HG03354 (cell line): ENCODE data around the gene DUSP18.
"Not testable (repeated sequence)": the region's sequence is repeated elsewhere in the genome, so short reads cannot be mapped to it uniquely, and the experiment has no call there.

ENCODE experiments used
- ATAC-seq: cut with Tn5 transposase; IDR thresholded peaks from one replicate; pipeline ENCODE4 v1.9.1; 2021; ENCODE audit warnings: mild to moderate bottlenecking; ENCODE audit not compliant: unreplicated experiment, poor library complexity, severe bottlenecking

The DUSP18 gene

DNA sequence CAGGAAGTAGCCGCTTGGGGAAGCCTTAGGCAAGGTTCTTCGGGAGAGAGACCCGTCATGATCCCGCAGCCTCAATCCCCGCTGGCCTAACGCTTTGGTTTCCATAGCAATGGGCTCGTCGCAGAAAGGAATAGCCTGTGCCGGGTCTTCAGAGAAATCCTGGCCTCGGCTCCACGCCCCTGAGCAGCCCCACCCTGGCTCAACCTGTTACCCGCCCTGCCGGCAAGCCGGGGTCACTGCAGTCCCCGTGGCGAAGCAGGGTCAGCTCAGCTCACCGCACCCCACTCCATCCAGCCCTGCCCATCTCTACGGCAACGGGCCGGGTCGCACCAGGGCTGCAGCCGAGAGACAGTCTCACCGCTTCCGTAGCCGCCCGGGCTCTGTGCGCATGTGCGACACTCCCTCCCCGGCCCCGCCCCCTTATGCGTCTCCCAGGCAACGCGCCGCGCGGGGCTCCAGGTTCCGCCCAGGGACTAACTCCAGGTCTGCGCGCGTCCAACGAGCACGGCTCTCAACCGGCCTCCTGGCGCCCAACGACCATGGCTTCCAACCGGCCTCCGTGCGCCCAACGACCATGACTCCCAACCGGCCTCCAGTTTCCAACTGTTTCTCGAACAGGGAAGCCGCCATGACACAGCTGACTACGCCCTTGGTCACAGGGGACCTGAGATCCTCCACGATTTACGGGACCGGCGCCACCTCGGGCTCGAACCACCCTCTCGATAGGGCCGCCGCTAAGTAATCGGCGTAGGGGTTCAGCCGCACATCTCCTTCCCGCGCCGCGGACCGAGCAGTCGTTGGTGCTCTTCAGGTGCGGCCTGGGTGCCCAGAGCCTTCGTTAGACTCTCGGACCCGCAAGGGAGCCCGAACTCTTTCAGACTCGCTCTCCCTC is at the start of gene DUSP18:
Gene DUSP18, minus strand, starts transcription at position 382 of the 892 bp plus-strand sequence. CDS start 3,872 bp downstream, outside the sequence.
- ATAC-seq, result peak; percentile 93

DNA sequence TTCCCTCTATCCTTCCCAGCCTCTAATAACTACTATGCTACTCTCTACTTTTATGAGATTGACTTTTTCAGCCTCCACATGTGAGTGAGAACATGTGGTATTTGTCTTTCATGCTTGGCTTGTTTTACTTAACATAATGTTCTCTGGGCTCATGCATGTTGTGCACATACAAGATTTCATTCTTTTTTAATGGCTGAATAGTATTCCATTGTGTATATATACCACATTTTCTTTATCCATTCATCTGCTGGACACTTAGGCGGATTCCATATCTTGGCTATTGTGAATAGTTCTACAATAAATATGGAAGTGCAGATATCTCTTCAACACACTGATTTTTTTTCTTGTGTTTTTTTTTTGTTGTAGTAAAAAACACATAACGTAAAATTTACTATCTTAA is 46.4 kb upstream of the DUSP18 start:
- ATAC-seq, result no peak

DNA sequence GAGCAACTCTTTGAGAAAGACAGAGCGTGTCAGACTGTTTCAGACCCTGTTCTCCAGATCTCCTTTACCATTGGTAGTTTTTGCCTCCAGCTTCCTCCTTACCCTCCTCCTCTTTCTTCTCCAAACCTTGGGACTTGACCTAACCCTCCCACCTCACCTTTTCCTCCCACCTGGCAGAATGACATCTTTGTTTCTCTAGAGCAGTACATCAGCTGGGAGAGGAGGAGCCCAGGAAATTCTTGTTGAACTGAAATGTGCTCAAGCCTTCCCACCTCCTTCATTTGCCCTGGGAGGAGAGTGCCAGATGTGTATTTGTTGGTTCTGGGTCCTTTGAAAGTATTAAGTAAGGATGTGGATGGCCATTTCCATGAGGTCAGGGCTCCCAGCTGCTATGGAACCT is 44.4 kb upstream of the DUSP18 start:
- no peak for ATAC-seq

DNA sequence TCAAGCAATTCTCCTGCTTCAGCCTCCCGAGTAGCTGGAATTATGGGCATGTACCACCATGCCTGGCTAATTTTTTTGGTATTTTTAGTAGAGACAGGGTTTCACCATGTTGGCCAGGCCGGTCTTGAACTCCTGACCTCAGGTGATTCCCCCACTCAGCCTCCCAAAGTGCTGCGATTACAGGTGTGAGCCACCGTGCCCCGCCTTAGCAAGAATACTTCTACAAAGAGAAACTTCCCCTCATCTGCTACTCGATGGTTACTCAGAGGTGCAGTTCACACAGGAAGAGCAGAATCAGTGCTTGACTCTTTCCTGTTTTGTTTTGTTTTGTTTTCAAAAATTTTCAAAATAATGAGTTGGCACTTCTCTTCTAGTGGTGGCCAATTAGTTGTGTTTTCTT is 42.3 kb upstream of the DUSP18 start:
- ATAC-seq, result not testable (repeated sequence)

DNA sequence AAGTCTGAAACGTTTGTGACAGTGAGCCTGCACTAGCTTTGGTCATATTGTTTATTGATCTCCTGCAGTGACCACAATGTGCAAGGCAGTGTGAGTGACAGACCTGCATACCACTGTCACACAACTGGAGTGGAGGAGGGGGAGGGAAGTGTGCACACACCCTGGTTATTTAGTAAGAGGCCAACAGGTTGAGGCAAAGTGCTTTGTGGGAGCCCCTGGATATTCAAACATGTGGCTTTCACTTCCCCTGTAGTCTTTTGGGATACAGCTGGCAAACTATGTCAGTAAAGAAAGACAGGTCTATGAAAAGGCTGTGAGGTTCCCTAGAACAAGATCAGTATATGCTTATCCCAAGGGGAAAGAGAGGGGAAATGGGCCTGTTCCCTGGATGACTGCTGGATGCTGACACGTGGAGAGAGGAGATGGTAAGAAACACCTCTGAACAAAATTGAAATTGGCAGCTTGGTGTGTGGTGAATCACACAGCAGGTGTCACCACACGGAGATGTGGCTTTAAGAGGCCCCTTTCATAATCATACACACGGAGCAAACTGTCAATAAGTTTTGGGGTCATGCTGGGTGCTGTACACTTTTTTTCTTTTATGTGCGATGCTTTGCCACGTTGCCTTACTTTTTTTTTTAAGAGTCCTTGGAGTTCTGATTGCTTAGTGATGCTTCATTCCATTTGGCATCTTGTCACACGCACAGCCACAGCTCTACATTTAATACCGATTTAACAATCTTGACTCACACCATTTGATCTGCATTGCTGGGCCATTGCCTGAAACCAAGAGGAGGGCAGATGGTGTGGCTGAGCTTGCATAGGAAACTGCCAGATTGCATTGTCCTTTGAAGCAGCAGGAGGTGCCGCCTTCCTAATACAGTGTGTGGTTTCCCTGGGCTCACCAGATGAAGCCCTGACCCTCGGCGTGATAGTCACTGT is 38.3 kb upstream of the DUSP18 start:
- ATAC-seq, result peak; percentile 54

GRCh38 chr22:30704978-30705377 is 37.3 kb upstream of the DUSP18 start:
- no peak for ATAC-seq

- ATAC-seq, result no peak
Observed at GRCh38 chr22:30702856-30703255, 35.2 kb upstream of the DUSP18 start.

DNA sequence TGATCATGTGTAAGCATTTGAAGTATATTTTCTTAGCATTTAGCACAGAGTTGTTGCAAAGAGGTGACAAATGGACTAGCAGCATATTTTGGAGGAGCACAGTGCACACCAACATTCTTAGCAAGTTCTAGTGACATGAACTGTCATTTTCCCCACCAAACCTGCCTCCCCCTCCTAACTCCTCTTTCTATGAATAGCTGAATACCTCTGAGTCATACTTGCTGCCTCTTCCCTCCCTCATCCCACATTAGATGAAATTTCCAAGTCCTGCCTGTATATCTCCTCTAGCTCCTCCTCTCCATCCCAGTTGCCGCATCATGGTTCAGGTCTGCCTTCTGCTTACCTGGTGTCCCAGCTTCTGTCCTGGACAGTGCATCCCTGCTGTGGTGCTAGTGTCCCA is 34.2 kb upstream of the DUSP18 start:
- no peak for ATAC-seq

- ATAC-seq, result no peak
Observed at GRCh38 chr22:30697975-30698374, 30.3 kb upstream of the DUSP18 start.

DNA sequence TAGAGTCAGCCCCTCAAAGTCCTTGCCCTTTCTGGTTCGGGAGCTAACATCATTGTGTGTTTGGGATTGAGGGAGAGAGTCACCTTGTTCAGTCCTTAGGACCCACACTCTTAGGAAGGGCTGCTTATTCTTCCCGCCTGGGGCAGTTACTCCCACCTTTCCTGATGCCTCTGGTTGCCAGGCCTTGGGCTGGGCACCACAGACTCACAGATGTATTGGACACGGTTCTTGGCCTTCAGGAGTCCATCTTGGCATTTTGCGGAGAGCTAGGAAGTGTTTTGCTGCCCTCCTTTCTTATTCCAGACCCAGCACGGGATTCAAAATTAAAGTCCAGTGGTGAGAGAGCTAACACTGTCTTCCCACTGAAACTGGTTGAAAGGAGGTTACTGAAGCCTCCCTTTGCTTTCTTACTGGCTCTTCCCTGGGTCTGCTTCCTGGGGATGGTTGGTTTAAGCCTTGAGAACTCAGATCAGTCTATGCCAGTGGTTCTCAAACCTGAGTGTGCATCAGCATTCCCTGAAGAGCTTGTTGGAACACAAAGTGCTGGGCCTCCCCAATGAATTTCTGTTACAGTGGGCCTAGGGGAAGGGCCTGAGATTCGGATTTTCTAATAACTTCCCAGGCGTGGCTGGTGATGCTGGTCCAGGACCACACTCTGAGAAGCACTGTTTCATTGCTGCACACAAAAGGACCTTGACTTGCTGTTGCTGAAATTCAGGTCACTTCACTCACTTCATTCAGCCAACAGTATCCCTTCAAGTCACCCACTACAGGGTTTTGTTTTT is 28.4 kb upstream of the DUSP18 start:
- ATAC-seq, result no peak

DNA sequence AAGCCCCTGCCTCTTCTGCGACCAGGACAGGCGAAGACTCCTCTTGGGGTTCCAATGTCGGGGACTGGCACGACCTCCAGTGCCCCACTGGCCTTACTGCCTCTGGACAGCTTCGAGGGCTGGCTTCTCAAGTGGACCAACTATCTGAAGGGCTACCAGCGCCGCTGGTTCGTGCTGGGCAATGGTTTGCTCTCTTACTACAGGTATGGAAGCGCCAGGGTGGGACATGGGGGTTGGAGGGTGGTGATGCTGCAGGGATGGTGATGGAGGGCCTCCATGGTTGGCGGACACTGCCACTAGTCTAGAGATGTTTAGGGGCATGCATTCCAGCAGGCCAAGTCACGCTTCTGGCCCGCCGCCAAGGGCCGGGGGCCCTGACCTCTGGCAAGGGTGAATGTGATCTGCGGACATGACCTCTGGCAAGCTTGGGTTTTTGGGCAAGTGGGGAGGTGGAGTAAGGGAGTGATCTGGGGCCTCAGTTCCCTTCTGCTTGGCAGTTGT is 27.7 kb upstream of the DUSP18 start:
- ATAC-seq, result no peak

- no peak for ATAC-seq
Observed at GRCh38 chr22:30694640-30695350, 27.1 kb upstream of the DUSP18 start, which contains the start of gene OSBP2. Gene OSBP2 (plus strand): TSS chr22:30694874. CDS start chr22:30694910, 36 bp downstream.

DNA sequence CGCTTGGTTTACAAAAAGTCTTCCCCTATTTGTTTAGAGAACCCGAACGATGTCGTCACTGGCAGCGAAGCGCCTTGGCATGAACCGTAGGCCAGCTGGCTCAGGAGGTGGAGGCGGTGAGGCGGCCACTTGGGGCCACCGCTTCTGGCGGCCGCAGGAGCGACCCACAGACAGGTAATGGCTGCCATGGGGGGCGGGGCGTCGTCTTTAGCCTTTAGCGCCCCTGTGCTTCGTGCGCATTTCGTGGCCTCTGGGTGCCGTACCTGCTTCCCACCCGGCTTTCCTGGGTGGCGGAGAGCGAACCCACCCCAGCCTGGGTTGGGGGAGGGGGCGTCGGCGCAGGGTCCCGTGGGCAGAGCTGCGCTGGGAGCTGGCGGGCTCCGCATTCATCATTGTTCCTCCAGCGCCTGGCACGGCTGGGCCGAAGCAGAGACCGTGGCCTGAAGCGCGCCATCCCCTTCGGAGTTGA is 26.5 kb upstream of the DUSP18 start:
- ATAC-seq, result no peak

DNA sequence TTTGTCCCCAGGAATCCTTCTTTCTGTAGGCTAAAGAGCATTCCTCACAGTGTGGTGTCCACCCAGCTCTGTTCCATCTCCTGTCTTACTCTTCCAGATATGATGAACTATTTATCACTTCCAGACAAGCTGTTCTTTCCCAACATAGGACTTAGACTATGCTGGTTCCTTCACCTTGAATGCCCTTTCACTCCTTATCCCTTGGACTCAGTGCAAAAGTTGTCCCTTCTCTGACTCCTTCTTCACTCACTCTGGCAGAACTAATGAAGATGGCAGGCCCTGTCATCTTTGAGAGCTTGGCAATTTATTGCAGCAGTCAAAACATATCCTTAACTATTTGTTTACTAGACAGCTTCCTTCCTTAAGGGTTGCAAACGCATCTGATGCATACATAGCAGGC is 23.5 kb upstream of the DUSP18 start:
- ATAC-seq, result no peak

GRCh38 chr22:30689622-30690021 is 21.9 kb upstream of the DUSP18 start:
- no peak for ATAC-seq

DNA sequence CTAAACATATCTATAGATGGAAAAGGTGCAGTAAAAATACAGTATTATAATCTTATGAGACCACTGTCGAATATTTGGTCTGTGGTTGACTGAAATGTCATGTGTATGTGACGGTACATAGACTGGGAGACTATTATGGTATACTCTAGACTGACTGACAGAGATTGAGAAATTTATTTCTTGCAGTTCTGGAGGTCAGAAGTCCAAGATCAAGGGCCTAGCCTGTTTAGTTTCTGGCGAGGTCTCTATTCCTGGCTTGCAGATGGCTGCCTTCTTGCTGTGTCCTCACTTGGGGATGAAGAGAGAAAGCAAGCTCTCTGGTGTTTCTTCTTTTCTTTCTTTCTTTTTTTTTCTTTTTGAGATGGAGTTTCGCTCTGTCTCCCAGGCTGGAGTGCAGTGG is 19.7 kb upstream of the DUSP18 start:
- ATAC-seq, result no peak

- no peak for ATAC-seq
Observed at GRCh38 chr22:30685178-30685577, 17.5 kb upstream of the DUSP18 start.

- ATAC-seq, result no peak
Observed at GRCh38 chr22:30681831-30682230, 14.2 kb upstream of the DUSP18 start.
